Liver (tissue), 9 donors: ENCODE results near the gene CHN2. TPM values are rescaled to one million over a fixed set of nuclear protein-coding genes. Genes with fewer than 3 reads are reported as not detected.

Source experiments
- DNase-seq: peaks from one replicate; pipeline ENCODE4 v3.0.0-alpha.2; 2017; ENCODE audit warnings: low spot score
- H3K27ac ChIP-seq, 2 donors: one replicate each; pipeline ENCODE4 v1.7.0; 2013; ENCODE audit warnings: inconsistent platforms in 2 of 2, low read length in 2 of 2, control low read depth in 1 of 2, low read depth in 1 of 2, mild to moderate bottlenecking in 1 of 2
- H3K27me3 ChIP-seq, 4 donors: one replicate each; pipeline versions ENCODE4 v1.6.1 to v1.7.0; 2013; ENCODE audit warnings: low read length in 3 of 4, inconsistent platforms in 1 of 4, mild to moderate bottlenecking in 1 of 4, moderate library complexity in 1 of 4; ENCODE audit not compliant: control insufficient read depth in 4 of 4, insufficient read depth in 4 of 4
- H3K36me3 ChIP-seq, 4 donors: one replicate each; pipeline versions ENCODE4 v1.6.1 to v1.7.0; 2013; ENCODE audit warnings: low read length in 3 of 4, mild to moderate bottlenecking in 3 of 4, low read depth in 1 of 4, moderate library complexity in 1 of 4; ENCODE audit not compliant: control insufficient read depth in 4 of 4, insufficient read depth in 3 of 4
- H3K4me1 ChIP-seq, 4 donors: one replicate each; pipeline versions ENCODE4 v1.6.1 to v1.7.0; 2013; ENCODE audit warnings: low read length in 3 of 4, mild to moderate bottlenecking in 3 of 4, moderate library complexity in 1 of 4; ENCODE audit not compliant: control insufficient read depth in 4 of 4, insufficient read depth in 4 of 4
- H3K4me3 ChIP-seq, 3 donors: one replicate each; pipeline versions ENCODE4 v1.6.1 to v1.7.0; 2013; ENCODE audit warnings: low read length in 3 of 3, control low read depth in 1 of 3, low read depth in 1 of 3, mild to moderate bottlenecking in 1 of 3
- H3K9ac ChIP-seq, 2 donors: one replicate each; pipeline ENCODE4 v1.7.0; 2013; ENCODE audit warnings: low read length in 2 of 2, mild to moderate bottlenecking in 2 of 2, moderate library complexity in 2 of 2, control low read depth in 1 of 2, low read depth in 1 of 2
- H3K9me3 ChIP-seq, 4 donors: one replicate each; pipeline versions ENCODE4 v1.6.1 to v1.7.0; 2013; ENCODE audit warnings: low read length in 3 of 4; ENCODE audit not compliant: control insufficient read depth in 4 of 4
- EGR1 ChIP-seq, 2 donors: IDR thresholded peaks; 2 replicates each; pipeline ENCODE4 v1.6.1; 2016 to 2018; ENCODE audit warnings: antibody characterized with exemption in 2 of 2, low read depth in 2 of 2
- FOXA1 ChIP-seq: IDR thresholded peaks from 2 replicates; pipeline ENCODE4 v1.6.1; 2016; ENCODE audit warnings: antibody characterized with exemption
- FOXA2 ChIP-seq: IDR thresholded peaks from 2 replicates; pipeline ENCODE4 v1.6.1; 2016; ENCODE audit warnings: antibody characterized with exemption
- GABPA ChIP-seq, 2 donors: IDR thresholded peaks in 1 of 2; conservative IDR thresholded peaks in 1 of 2; 2 replicates each; pipeline ENCODE4 v1.6.1; 2016; ENCODE audit warnings: antibody characterized with exemption in 2 of 2, mild to moderate bottlenecking in 1 of 2, moderate library complexity in 1 of 2
- HNF4G ChIP-seq: IDR thresholded peaks from 2 replicates; pipeline ENCODE4 v1.6.1; 2016; ENCODE audit warnings: antibody characterized with exemption
- JUND ChIP-seq, 2 donors: IDR thresholded peaks; 2 replicates each; pipeline ENCODE4 v1.6.1; 2016; ENCODE audit warnings: antibody characterized with exemption in 2 of 2
- NR2F2 ChIP-seq: IDR thresholded peaks from 2 replicates; pipeline ENCODE4 v1.6.1; 2016; ENCODE audit warnings: antibody characterized with exemption
- RAD21 ChIP-seq, 2 donors: IDR thresholded peaks; 2 replicates each; pipeline ENCODE4 v1.6.1; 2016; ENCODE audit warnings: antibody characterized with exemption in 2 of 2, mild to moderate bottlenecking in 2 of 2
- RXRA ChIP-seq, 2 donors: IDR thresholded peaks; 2 replicates each; pipeline ENCODE4 v1.6.1; 2017 to 2018; ENCODE audit warnings: antibody characterized with exemption in 2 of 2, mild to moderate bottlenecking in 1 of 2
- TAF1 ChIP-seq: conservative IDR thresholded peaks from 2 replicates; pipeline ENCODE4 v1.6.1; 2016; ENCODE audit warnings: antibody characterized with exemption, mild to moderate bottlenecking
- WGBS: extraction: QIAGEN DNeasy Blood & Tissue Kit; methylation state at CpG from one replicate; pipeline ENCODE4 v1.1.7; 2013; 5-methylcytosine and 5-hydroxymethylcytosine counted together
- polyA plus RNA-seq, 2 donors: library from polyadenylated mRNA; stranded (reverse) in 1 of 2; unstranded in 1 of 2; fragments of 200-250 nt in 1 of 2; fragments of >200 nt in 1 of 2; fragmentation: Nextera tagmentation in 1 of 2; extraction: Ambion mirVana in 1 of 2; gene quantifications; one replicate each; pipeline versions ENCODE4 v1.2.1 to v1.2.3, GENCODE V29; 2013 to 2015
- total RNA-seq, 2 donors: library from RNA; depleted of rRNA; stranded (reverse); fragments of >200 nt; gene quantifications; one replicate each; pipeline ENCODE4 v1.2.3, GENCODE V29; 2014
- TF ChIP-seq, protein P1 (sequence below): fragments of 150-350 bp; IDR thresholded peaks from 2 replicates; pipeline ENCODE4 v1.5.1; 2017; ENCODE audit warnings: improper control_type of control experiment, low read depth, low read length; ENCODE audit not compliant: missing input control
- TF ChIP-seq, protein P2 (sequence below): IDR thresholded peaks from 2 replicates; pipeline ENCODE4 v1.6.1; 2016; ENCODE audit warnings: antibody characterized with exemption
- TF ChIP-seq, protein P3 (sequence below): IDR thresholded peaks from 2 replicates; pipeline ENCODE4 v1.6.1; 2016; ENCODE audit warnings: antibody characterized with exemption
- TF ChIP-seq, protein P4 (sequence below): IDR thresholded peaks from 2 replicates; pipeline ENCODE4 v1.6.1; 2016; ENCODE audit warnings: antibody characterized with exemption, mild to moderate bottlenecking
- donor health status: healthy.
- donor health status: healthy.
- donor health status: healthy.
- donor health status: healthy.
- donor health status: healthy.

Gene CHN2
- total and polyA plus RNA-seq, 4 donors = 8.3 to 25.4 (median 17.8) TPM

DNA sequence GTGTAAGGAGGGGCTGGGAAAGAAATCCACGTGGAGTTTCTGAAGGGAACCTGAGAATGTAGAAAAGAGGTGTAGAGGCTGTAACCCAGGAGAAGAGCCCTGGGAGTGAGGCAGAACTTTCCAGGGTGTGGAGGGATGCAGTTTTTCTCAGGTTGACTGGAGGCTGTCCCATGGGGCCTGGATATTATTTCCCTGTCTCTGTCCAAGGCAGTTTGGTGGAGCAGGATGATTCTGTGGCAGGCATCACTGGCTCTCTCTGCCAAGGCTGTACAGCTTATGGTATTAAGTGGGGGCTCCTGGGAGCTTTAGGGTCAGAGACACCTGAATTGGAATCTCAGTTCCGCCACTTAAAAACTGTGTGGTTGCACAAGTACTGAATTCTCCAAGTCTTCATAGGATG is 81.6 kb downstream of the CHN2 start:
- Histone ChIP-seq H3K27me3 (no peaks in the 10 kb centered on the region), H3K27ac (no peak overlapping the region), H3K4me3 (no peak overlapping the region), H3K9me3 (no peaks in the 10 kb centered on the region), H3K9ac (no peak overlapping the region), H3K36me3 (no peaks in the 10 kb centered on the region), H3K4me1 (peaks cover 4 to 55% (median 35%) of the 10 kb centered on the region in 4 donors)
- no peak for DNase-seq
- 53% methylated on average over 2 of the region's 2 CpGs for WGBS
- TF ChIP-seq GABPA (IDR thresholded peaks at IDR 0.05 in 1 of 2, conservative IDR thresholded peaks at IDR 0.05 in 1 of 2) = no peak
- TF ChIP-seq JUND (IDR thresholded peaks at IDR 0.05) = no peak
- TF ChIP-seq, protein P1, sequence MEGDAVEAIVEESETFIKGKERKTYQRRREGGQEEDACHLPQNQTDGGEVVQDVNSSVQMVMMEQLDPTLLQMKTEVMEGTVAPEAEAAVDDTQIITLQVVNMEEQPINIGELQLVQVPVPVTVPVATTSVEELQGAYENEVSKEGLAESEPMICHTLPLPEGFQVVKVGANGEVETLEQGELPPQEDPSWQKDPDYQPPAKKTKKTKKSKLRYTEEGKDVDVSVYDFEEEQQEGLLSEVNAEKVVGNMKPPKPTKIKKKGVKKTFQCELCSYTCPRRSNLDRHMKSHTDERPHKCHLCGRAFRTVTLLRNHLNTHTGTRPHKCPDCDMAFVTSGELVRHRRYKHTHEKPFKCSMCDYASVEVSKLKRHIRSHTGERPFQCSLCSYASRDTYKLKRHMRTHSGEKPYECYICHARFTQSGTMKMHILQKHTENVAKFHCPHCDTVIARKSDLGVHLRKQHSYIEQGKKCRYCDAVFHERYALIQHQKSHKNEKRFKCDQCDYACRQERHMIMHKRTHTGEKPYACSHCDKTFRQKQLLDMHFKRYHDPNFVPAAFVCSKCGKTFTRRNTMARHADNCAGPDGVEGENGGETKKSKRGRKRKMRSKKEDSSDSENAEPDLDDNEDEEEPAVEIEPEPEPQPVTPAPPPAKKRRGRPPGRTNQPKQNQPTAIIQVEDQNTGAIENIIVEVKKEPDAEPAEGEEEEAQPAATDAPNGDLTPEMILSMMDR = no peak
- no peak for TF ChIP-seq HNF4G
- TF ChIP-seq FOXA2 = no peak
- TF ChIP-seq, protein P2, sequence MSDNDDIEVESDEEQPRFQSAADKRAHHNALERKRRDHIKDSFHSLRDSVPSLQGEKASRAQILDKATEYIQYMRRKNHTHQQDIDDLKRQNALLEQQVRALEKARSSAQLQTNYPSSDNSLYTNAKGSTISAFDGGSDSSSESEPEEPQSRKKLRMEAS = no peak
- TF ChIP-seq, protein P3, sequence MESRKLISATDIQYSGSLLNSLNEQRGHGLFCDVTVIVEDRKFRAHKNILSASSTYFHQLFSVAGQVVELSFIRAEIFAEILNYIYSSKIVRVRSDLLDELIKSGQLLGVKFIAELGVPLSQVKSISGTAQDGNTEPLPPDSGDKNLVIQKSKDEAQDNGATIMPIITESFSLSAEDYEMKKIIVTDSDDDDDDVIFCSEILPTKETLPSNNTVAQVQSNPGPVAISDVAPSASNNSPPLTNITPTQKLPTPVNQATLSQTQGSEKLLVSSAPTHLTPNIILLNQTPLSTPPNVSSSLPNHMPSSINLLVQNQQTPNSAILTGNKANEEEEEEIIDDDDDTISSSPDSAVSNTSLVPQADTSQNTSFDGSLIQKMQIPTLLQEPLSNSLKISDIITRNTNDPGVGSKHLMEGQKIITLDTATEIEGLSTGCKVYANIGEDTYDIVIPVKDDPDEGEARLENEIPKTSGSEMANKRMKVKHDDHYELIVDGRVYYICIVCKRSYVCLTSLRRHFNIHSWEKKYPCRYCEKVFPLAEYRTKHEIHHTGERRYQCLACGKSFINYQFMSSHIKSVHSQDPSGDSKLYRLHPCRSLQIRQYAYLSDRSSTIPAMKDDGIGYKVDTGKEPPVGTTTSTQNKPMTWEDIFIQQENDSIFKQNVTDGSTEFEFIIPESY = no peak
- TF ChIP-seq FOXA1 = no peak
- TF ChIP-seq RAD21 (IDR thresholded peaks at IDR 0.05) = no peak

DNA sequence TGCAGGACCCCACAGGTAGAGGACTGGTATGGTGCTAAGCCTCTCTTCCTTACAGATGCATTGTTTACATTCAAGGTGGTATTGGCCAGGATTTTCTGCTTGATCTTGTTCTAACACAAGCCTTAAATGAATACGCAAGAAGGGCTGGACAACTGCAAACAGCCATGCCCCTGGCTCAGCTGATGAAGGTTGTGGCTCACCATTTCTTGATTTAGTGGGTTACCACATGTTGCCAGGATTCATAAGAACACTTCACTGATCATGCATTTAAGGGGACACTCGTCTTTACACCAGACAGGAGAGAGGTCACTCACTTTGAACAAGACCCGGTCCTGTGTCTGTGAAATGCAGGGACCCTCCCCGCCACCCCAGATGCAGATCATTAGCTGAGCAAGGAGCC is 82.2 kb downstream of the CHN2 start:
- H3K27me3 ChIP-seq = no peaks in the 10 kb centered on the region
- no peak overlapping the region for H3K9ac ChIP-seq
- no peak for DNase-seq
- no peak overlapping the region for H3K4me3 ChIP-seq
- no peaks in the 10 kb centered on the region for H3K9me3 ChIP-seq
- 96% methylated on average over 4 of the region's 4 CpGs for WGBS
- no peak overlapping the region for H3K27ac ChIP-seq
- TF ChIP-seq, protein P4, sequence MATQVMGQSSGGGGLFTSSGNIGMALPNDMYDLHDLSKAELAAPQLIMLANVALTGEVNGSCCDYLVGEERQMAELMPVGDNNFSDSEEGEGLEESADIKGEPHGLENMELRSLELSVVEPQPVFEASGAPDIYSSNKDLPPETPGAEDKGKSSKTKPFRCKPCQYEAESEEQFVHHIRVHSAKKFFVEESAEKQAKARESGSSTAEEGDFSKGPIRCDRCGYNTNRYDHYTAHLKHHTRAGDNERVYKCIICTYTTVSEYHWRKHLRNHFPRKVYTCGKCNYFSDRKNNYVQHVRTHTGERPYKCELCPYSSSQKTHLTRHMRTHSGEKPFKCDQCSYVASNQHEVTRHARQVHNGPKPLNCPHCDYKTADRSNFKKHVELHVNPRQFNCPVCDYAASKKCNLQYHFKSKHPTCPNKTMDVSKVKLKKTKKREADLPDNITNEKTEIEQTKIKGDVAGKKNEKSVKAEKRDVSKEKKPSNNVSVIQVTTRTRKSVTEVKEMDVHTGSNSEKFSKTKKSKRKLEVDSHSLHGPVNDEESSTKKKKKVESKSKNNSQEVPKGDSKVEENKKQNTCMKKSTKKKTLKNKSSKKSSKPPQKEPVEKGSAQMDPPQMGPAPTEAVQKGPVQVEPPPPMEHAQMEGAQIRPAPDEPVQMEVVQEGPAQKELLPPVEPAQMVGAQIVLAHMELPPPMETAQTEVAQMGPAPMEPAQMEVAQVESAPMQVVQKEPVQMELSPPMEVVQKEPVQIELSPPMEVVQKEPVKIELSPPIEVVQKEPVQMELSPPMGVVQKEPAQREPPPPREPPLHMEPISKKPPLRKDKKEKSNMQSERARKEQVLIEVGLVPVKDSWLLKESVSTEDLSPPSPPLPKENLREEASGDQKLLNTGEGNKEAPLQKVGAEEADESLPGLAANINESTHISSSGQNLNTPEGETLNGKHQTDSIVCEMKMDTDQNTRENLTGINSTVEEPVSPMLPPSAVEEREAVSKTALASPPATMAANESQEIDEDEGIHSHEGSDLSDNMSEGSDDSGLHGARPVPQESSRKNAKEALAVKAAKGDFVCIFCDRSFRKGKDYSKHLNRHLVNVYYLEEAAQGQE = no peak
- TF ChIP-seq, protein P2 = no peak
- TF ChIP-seq RXRA (IDR thresholded peaks at IDR 0.05) (no peak), EGR1 (IDR thresholded peaks at IDR 0.05; ENCODE audit: low read depth in 2 of 2) (no peak), JUND (IDR thresholded peaks at IDR 0.05) (no peak), TAF1 (no peak), NR2F2 (no peak)
- H3K36me3 ChIP-seq = no peaks in the 10 kb centered on the region
- H3K4me1 ChIP-seq = peaks cover 4 to 52% (median 30%) of the 10 kb centered on the region in 4 donors
